Lung (tissue), 12 donors: ENCODE results near the gene GULP1. TPM values are rescaled to one million over a fixed set of nuclear protein-coding genes. Genes with fewer than 3 reads are reported as not detected.

ENCODE experiments used
- ATAC-seq: fragments of 200-7000 bp; cut with Tn5 transposase; one replicate; pipeline ENCODE4 v1.9.1; 2020; ENCODE audit warnings: moderate number of reproducible peaks; ENCODE audit not compliant: insufficient read depth, low FRiP score
- DNase-seq, 3 donors: peaks; one replicate each; pipeline ENCODE4 v3.0.0-alpha.2; 2013 to 2017
- H3K27ac ChIP-seq, 2 donors: one replicate each; pipeline ENCODE4 v1.5.1; 2013; ENCODE audit warnings: mild to moderate bottlenecking in 2 of 2, moderate library complexity in 2 of 2, control low read depth in 1 of 2, inconsistent platforms in 1 of 2, low read depth in 1 of 2, low read length in 1 of 2
- H3K27me3 ChIP-seq, 3 donors: one replicate each; pipeline ENCODE4 v1.5.1; 2013; ENCODE audit warnings: low read length in 2 of 3; ENCODE audit not compliant: control insufficient read depth in 3 of 3, insufficient read depth in 3 of 3
- H3K36me3 ChIP-seq, 4 donors: one replicate each; pipeline ENCODE4 v1.5.1; 2013; ENCODE audit warnings: low read length in 4 of 4, mild to moderate bottlenecking in 1 of 4, moderate library complexity in 1 of 4; ENCODE audit not compliant: control insufficient read depth in 4 of 4, insufficient read depth in 4 of 4
- H3K4me1 ChIP-seq, 5 donors: one replicate each; pipeline ENCODE4 v1.5.1; 2013; ENCODE audit warnings: low read length in 5 of 5, mild to moderate bottlenecking in 2 of 5, moderate library complexity in 1 of 5; ENCODE audit not compliant: control insufficient read depth in 5 of 5, insufficient read depth in 5 of 5
- H3K4me3 ChIP-seq: one replicate; pipeline ENCODE4 v1.5.1; 2013; ENCODE audit warnings: mild to moderate bottlenecking, control low read depth, moderate library complexity
- H3K9ac ChIP-seq, 2 donors: one replicate each; pipeline ENCODE4 v1.5.1; 2013; ENCODE audit warnings: low read length in 2 of 2, control low read depth in 1 of 2; ENCODE audit not compliant: insufficient read depth in 1 of 2
- H3K9me3 ChIP-seq, 4 donors: one replicate each; pipeline ENCODE4 v1.5.1; 2013; ENCODE audit warnings: low read length in 3 of 4, mild to moderate bottlenecking in 1 of 4, moderate library complexity in 1 of 4; ENCODE audit not compliant: control insufficient read depth in 4 of 4, insufficient read depth in 3 of 4
- CTCF ChIP-seq: IDR thresholded peaks from 2 replicates; pipeline ENCODE4 v1.5.1; 2012; ENCODE audit warnings: mild to moderate bottlenecking; ENCODE audit errors: control extremely low read depth, extremely low read depth
- WGBS, 2 donors: extraction: QIAGEN DNeasy Blood & Tissue Kit; methylation state at CpG; one replicate each; pipeline ENCODE4 v1.1.7; 2013; 5-methylcytosine and 5-hydroxymethylcytosine counted together
- polyA plus RNA-seq, 2 donors: library from polyadenylated mRNA; stranded (reverse); fragments of 200-250 nt; gene quantifications; one replicate each; pipeline ENCODE4 v1.2.1, GENCODE V29; 2013
- total RNA-seq, 2 donors: library from RNA; depleted of rRNA in 1 of 2; stranded (reverse); fragments of >200 nt in 1 of 2; gene quantifications; one replicate each; pipeline ENCODE4 v1.2.1, GENCODE V29; 2014 to 2021
- donor health status: control.
- donor health status: control.
- donor health status: Bipolar disorder and iron deficiency.
- donor health status: healthy.
- donor health status: DM: yes; HTN: yes; CAD: no.

Gene GULP1
- total and polyA plus RNA-seq, 4 donors: 9.1 to 86.7 (median 20.1) TPM

GRCh38 chr2:188385857-188386256 is 94.2 kb downstream of the GULP1 start:
- no peak overlapping the region for H3K4me3 ChIP-seq
- TF ChIP-seq CTCF: no peak
- ATAC-seq: no peak
- peaks cover 0 to 3% (median 0%) of the 10 kb centered on the region in 5 donors for H3K4me1 ChIP-seq
- no peak overlapping the region for H3K9ac ChIP-seq
- no peak for DNase-seq
- peaks cover 0 to 5% (median 2%) of the 10 kb centered on the region in 4 donors for H3K9me3 ChIP-seq
- H3K27ac ChIP-seq: no peak overlapping the region
- 91 to 98% methylated on average over 1 of the region's 1 CpG for WGBS, 2 donors
- H3K27me3 ChIP-seq: no peaks in the 10 kb centered on the region
- H3K36me3 ChIP-seq: peaks cover 0 to 24% (median 14%) of the 10 kb centered on the region in 4 donors

DNA sequence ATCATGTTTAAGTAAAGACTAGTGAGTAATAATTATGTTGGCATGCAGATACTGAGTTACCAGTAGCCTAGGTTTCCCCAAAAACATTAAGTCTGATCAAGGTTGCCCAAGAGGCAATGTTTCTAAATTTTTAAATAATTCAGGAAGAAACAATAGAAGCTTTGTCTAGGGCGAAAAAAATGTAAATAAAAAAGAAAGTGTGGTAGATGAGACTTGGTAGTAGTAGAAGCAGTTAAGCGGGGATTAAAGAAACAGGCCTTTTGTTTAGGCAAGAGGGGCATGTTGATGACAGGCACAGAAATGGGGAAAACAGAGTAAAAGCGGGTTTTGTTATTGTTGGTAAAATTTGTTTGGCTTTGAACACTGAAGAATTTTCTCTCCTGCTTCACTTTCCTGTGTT is 97.2 kb downstream of the GULP1 start:
- H3K9me3 ChIP-seq: peaks cover 0 to 9% (median 5%) of the 10 kb centered on the region in 4 donors
- H3K4me3 ChIP-seq: no peak overlapping the region
- no peak for TF ChIP-seq CTCF
- DNase-seq: no peak
- H3K27me3 ChIP-seq: no peaks in the 10 kb centered on the region
- H3K9ac ChIP-seq: no peak overlapping the region
- no peak overlapping the region for H3K27ac ChIP-seq
- ATAC-seq: no peak
- peaks cover 0 to 24% (median 14%) of the 10 kb centered on the region in 4 donors for H3K36me3 ChIP-seq
- WGBS, 2 donors: 87 to 93% methylated on average over 3 of the region's 3 CpGs
- H3K4me1 ChIP-seq: no peaks in the 10 kb centered on the region

GRCh38 chr2:188391354-188391753 is 99.7 kb downstream of the GULP1 start:
- peaks cover 0 to 5% (median 2%) of the 10 kb centered on the region in 4 donors for H3K36me3 ChIP-seq
- TF ChIP-seq CTCF: no peak
- no peak for DNase-seq
- no peak for ATAC-seq
- peaks cover 0 to 8% (median 2%) of the 10 kb centered on the region in 4 donors for H3K9me3 ChIP-seq
- H3K9ac ChIP-seq: no peak overlapping the region
- H3K27ac ChIP-seq: no peak overlapping the region
- no peak overlapping the region for H3K4me3 ChIP-seq
- no peaks in the 10 kb centered on the region for H3K27me3 ChIP-seq
- peaks cover 0 to 2% (median 0%) of the 10 kb centered on the region in 5 donors for H3K4me1 ChIP-seq

DNA sequence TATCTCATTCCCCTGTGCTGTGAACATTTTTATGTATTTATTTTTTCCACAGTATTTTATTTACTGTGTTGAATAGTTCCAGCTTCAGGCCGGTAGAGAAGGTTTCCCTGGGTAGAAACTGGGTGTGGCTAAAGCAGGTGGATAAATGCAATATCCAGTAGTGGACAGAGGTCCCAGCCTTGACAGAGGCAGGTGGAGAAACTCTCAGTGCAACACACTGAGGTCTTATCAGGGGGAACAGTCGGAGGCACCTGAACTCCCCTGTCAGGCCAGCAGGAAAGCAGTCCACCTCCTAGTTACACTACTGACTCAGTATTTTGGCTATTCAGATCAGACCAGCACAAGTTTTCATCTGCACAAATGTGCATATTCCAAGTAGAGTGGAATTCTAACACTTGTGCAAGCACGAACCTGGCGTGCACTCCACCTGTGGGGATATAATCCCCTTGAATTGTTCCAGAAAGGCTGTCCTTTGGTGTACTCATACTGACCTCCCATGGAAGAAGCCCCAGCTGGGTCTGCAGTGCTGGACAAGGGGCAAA is 103.3 kb downstream of the GULP1 start:
- WGBS, 2 donors: 87 to 89% methylated on average over 4 of the region's 4 CpGs
- H3K27me3 ChIP-seq: no peaks in the 10 kb centered on the region
- H3K9me3 ChIP-seq: peaks cover 0 to 8% (median 2%) of the 10 kb centered on the region in 4 donors
- no peak for TF ChIP-seq CTCF
- DNase-seq: no peak
- no peak overlapping the region for H3K4me3 ChIP-seq
- no peak for ATAC-seq
- H3K9ac ChIP-seq: no peak overlapping the region
- peaks cover 0 to 2% (median 0%) of the 10 kb centered on the region in 5 donors for H3K4me1 ChIP-seq
- H3K36me3 ChIP-seq: peaks cover 0 to 5% (median 0%) of the 10 kb centered on the region in 4 donors
- H3K27ac ChIP-seq: no peak overlapping the region
